GM12878 (cell line): ENCODE results near the gene ELP2. TPM values are rescaled to one million over a fixed set of nuclear protein-coding genes. Genes with fewer than 3 reads are reported as not detected.

ENCODE experiments used
- ATAC-seq: fragments of 200-7000 bp; cut with Tn5 transposase; 3 replicates; pipeline ENCODE4 v1.9.1; 2020; ENCODE audit warnings: mild to moderate bottlenecking, moderate library complexity
- BruUV-seq: library from RNA; stranded (reverse); fragments of 400-500 nt; replicated peaks from 2 replicates; lab custom pipeline; 2021; lab: Mats Ljungman, UMichigan
- CTCF ChIA-PET: fragments of 300-600 bp; sonication (Branson Sonifier 250); formaldehyde crosslinking; extraction: SDS; loops from one replicate; lab custom pipeline; 2021; ENCODE audit warnings: inconsistent platforms; lab: Yijun Ruan, JAX
- POLR2A ChIA-PET: fragments of 350-600 bp; formaldehyde crosslinking; extraction: SDS; loops from one replicate; lab custom pipeline; 2021; ENCODE audit warnings: inconsistent platforms; lab: Charles Lee
- RAD21 ChIA-PET: fragments of 300-600 bp; sonication (Branson Sonifier 250); formaldehyde crosslinking; loops from one replicate; lab custom pipeline; 2023; ENCODE audit warnings: antibody characterized with exemption; ENCODE audit not compliant: unreplicated experiment; lab: Charles Lee
- SMC1A ChIA-PET: fragments of 300-600 bp; sonication (Branson Sonifier 250); formaldehyde crosslinking; loops from one replicate; lab custom pipeline; 2023; ENCODE audit not compliant: unreplicated experiment, uncharacterized antibody; lab: Charles Lee
- DNase-seq: peaks from one replicate; pipeline ENCODE4 v3.0.0-alpha.2; 2011; ENCODE audit warnings: low read depth, low spot score
- FAIRE-seq: peaks from 3 replicates; lab custom pipeline; 2011; peaks lifted over from hg19 to GRCh38; lab: Jason Lieb, UNC
- H2AFZ ChIP-seq: 2 replicates; pipeline ENCODE4 v1.6.0; 2011; ENCODE audit warnings: low read depth, low read length, control low read depth; ENCODE audit not compliant: control insufficient read depth
- H3K27ac ChIP-seq: 2 replicates; pipeline ENCODE4 v1.5.1; 2011; ENCODE audit warnings: control low read depth; ENCODE audit not compliant: control insufficient read depth, insufficient read depth
- H3K27me3 ChIP-seq, 2 experiments: replicated peaks in 1 of 2; 2 replicates each; pipeline versions ENCODE4 v1.6.0 to v1.6.1; 2011; ENCODE audit warnings: low read length in 1 of 2; ENCODE audit not compliant: control insufficient read depth in 2 of 2, insufficient read depth in 2 of 2
- H3K36me3 ChIP-seq, 2 experiments: 2 replicates each; pipeline ENCODE4 v1.5.1; 2011; ENCODE audit warnings: low read length in 1 of 2; ENCODE audit not compliant: control insufficient read depth in 2 of 2, insufficient read depth in 2 of 2
- H3K4me1 ChIP-seq: 2 replicates; pipeline ENCODE4 v1.6.1; 2011; ENCODE audit warnings: mild to moderate bottlenecking, low read length, moderate library complexity, mixed read lengths; ENCODE audit not compliant: control insufficient read depth, insufficient read depth
- H3K4me2 ChIP-seq: 2 replicates; pipeline ENCODE4 v1.6.0; 2011; ENCODE audit warnings: control low read depth; ENCODE audit not compliant: control insufficient read depth, insufficient read depth
- H3K4me3 ChIP-seq: fragments of 200-600 bp; sonication (generic); 2 replicates; pipeline ENCODE4 v1.5.1; 2016
- H3K79me2 ChIP-seq: 2 replicates; pipeline ENCODE4 v1.6.0; 2011; ENCODE audit warnings: low read length; ENCODE audit not compliant: control insufficient read depth, insufficient read depth
- H3K9ac ChIP-seq: 2 replicates; pipeline ENCODE4 v1.8.0; 2011; ENCODE audit warnings: low read length, control low read depth, mixed read lengths; ENCODE audit not compliant: control insufficient read depth, insufficient read depth
- H3K9me3 ChIP-seq: replicated peaks from 3 replicates; pipeline ENCODE4 v1.5.1; 2011; ENCODE audit warnings: mild to moderate bottlenecking, low read length; ENCODE audit not compliant: control insufficient read depth, insufficient read depth
- H4K20me1 ChIP-seq: 2 replicates; pipeline ENCODE4 v1.6.0; 2011; ENCODE audit not compliant: control insufficient read depth, insufficient read depth
- MLLT1 ChIP-seq: fragments of 450-650 bp; IDR thresholded peaks from 2 replicates; pipeline ENCODE4 v1.6.1; 2016; ENCODE audit warnings: mild to moderate bottlenecking
- SMAD1 ChIP-seq: fragments of 450-650 bp; IDR thresholded peaks from 2 replicates; pipeline ENCODE4 v1.6.1; 2018; ENCODE audit warnings: mild to moderate bottlenecking, low read depth; ENCODE audit not compliant: partially characterized antibody
- SPI1 ChIP-seq: IDR thresholded peaks from 2 replicates; pipeline ENCODE4 v1.6.1; 2011; ENCODE audit warnings: low read depth, mild to moderate bottlenecking, low read length, moderate library complexity, borderline replicate concordance; ENCODE audit not compliant: insufficient read depth
- ZNF217 ChIP-seq: fragments of 450-650 bp; IDR thresholded peaks from 2 replicates; pipeline ENCODE4 v1.6.1; 2017; ENCODE audit warnings: antibody characterized with exemption, mild to moderate bottlenecking
- WGBS: methylation state at CpG from one replicate; pipeline ENCODE4 v1.1.6; 2016; ENCODE audit warnings: low lambda C conversion rate; ENCODE audit not compliant: insufficient replicate concordance, insufficient coverage; ENCODE audit errors: missing lambda C conversion rate; 5-methylcytosine and 5-hydroxymethylcytosine counted together
- in situ Hi-C: fragments of 300-500 bp; cut with MboI; formaldehyde crosslinking; loops from 9 replicates; pipeline ENCODE4 v1.14.3; 2018; ENCODE audit warnings: mixed read lengths
- intact Hi-C: fragments of 100-400 bp; cut with micrococcal nuclease; formaldehyde crosslinking; loops from one replicate; pipeline ENCODE4 v1.14.2; 2022; ENCODE audit not compliant: unreplicated experiment
- polyA plus RNA-seq, 11 experiments: library from polyadenylated mRNA; depleted of rRNA in 4 of 11; unstranded in 6 of 11; stranded (reverse) in 5 of 11; fragments of >200 nt; fragmentation: Nextera tagmentation in 4 of 11; fragmentation: Illumina TruSeq in 1 of 11; extraction: Ambion mirVana in 4 of 11; extraction: Trizol in 1 of 11; gene quantifications; 1 replicate in 1 of 11; 2 replicates in 10 of 11; pipeline versions ENCODE4 v1.2.1 to v1.2.3, GENCODE V29; 2011 to 2016; ENCODE audit warnings: inconsistent platforms in 2 of 11, missing spikeins in 2 of 11, low read depth in 1 of 11
- total RNA-seq, 4 experiments: library from RNA; depleted of rRNA in 3 of 4; stranded (reverse); fragments of >200 nt in 3 of 4; fragmentation: Illumina TruSeq in 1 of 4; extraction: Trizol in 1 of 4; gene quantifications; 2 replicates each; pipeline versions ENCODE4 v1.2.1 to v1.2.3, GENCODE V29; 2013 to 2021
- TF ChIP-seq, protein P1 (sequence below): fragments of 450-650 bp; IDR thresholded peaks from 2 replicates; pipeline ENCODE4 v1.6.1; 2017; ENCODE audit warnings: mild to moderate bottlenecking, moderate library complexity
- TF ChIP-seq, protein P2 (sequence below): fragments of 450-650 bp; IDR thresholded peaks from 2 replicates; pipeline ENCODE4 v1.6.1; 2017; ENCODE audit warnings: mild to moderate bottlenecking

ELP2 gene
- total and polyA plus RNA-seq, 10 of the 15 experiments (the other 5 are each of a cell fraction or from before 2014, with no cell fraction given): 56.9 to 134 (median 88.5) TPM

- TF ChIP-seq SMAD1 (peak; percentile 66), ZNF217 (no peak)
- TF ChIP-seq, all 136 proteins: peak for 6
Measured at GRCh38 chr18:36130039-36130831, 536 bp downstream of the ELP2 start (continued).

GRCh38 chr18:36130883-36131653 is 1.4 kb downstream of the ELP2 start:
- in situ Hi-C loops (no loop called here), intact Hi-C loops (no loop called here)
- SMC1A ChIA-PET: interaction anchor here (0.6 to 1.6 kb wide), 8 partner anchors 8 to 640 kb away, joined by 3 to 5 read pairs (median 3); no protein-coding TSS in a partner anchor
- Histone ChIP-seq H3K9me3 (no peaks in the 10 kb centered on the region; the same call in 2 of the 3 replicates), H3K4me1 (peaks cover 7% of the 10 kb centered on the region; the same call in 1 of the 2 replicates), H3K79me2 (peaks cover 73% of the 10 kb centered on the region), H3K4me3 (peak overlapping the region; percentile 85)
- BruUV-seq: no TSS peak
- DNase-seq: no peak
- TF ChIP-seq SPI1: peak; percentile 58; the same call in 1 of the 2 replicates
- TF ChIP-seq, protein P1, sequence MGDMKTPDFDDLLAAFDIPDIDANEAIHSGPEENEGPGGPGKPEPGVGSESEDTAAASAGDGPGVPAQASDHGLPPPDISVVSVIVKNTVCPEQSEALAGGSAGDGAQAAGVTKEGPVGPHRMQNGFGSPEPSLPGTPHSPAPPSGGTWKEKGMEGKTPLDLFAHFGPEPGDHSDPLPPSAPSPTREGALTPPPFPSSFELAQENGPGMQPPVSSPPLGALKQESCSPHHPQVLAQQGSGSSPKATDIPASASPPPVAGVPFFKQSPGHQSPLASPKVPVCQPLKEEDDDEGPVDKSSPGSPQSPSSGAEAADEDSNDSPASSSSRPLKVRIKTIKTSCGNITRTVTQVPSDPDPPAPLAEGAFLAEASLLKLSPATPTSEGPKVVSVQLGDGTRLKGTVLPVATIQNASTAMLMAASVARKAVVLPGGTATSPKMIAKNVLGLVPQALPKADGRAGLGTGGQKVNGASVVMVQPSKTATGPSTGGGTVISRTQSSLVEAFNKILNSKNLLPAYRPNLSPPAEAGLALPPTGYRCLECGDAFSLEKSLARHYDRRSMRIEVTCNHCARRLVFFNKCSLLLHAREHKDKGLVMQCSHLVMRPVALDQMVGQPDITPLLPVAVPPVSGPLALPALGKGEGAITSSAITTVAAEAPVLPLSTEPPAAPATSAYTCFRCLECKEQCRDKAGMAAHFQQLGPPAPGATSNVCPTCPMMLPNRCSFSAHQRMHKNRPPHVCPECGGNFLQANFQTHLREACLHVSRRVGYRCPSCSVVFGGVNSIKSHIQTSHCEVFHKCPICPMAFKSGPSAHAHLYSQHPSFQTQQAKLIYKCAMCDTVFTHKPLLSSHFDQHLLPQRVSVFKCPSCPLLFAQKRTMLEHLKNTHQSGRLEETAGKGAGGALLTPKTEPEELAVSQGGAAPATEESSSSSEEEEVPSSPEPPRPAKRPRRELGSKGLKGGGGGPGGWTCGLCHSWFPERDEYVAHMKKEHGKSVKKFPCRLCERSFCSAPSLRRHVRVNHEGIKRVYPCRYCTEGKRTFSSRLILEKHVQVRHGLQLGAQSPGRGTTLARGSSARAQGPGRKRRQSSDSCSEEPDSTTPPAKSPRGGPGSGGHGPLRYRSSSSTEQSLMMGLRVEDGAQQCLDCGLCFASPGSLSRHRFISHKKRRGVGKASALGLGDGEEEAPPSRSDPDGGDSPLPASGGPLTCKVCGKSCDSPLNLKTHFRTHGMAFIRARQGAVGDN: no peak
- TF ChIP-seq MLLT1: peak; percentile 64
- TF ChIP-seq, protein P2, sequence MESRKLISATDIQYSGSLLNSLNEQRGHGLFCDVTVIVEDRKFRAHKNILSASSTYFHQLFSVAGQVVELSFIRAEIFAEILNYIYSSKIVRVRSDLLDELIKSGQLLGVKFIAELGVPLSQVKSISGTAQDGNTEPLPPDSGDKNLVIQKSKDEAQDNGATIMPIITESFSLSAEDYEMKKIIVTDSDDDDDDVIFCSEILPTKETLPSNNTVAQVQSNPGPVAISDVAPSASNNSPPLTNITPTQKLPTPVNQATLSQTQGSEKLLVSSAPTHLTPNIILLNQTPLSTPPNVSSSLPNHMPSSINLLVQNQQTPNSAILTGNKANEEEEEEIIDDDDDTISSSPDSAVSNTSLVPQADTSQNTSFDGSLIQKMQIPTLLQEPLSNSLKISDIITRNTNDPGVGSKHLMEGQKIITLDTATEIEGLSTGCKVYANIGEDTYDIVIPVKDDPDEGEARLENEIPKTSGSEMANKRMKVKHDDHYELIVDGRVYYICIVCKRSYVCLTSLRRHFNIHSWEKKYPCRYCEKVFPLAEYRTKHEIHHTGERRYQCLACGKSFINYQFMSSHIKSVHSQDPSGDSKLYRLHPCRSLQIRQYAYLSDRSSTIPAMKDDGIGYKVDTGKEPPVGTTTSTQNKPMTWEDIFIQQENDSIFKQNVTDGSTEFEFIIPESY: peak; percentile 41; the same call in 1 of the 2 replicates
- TF ChIP-seq, all 136 proteins: peak for 3
- no peak for ATAC-seq
- WGBS: 90% methylated on average over 26 of the region's 26 CpGs
- Histone ChIP-seq H4K20me1 (no peaks in the 10 kb centered on the region), H3K36me3 (no peaks in the 10 kb centered on the region; a peak in 1 of 4 replicates), H2AFZ (no peak overlapping the region), H3K4me2 (peak overlapping the region; percentile 85), H3K27me3 (no peaks in the 10 kb centered on the region), H3K9ac (peak overlapping the region; percentile 99), H3K27ac (no peak overlapping the region; the same call in 1 of the 2 replicates)
- RAD21 ChIA-PET: interaction anchor here (3.3 kb wide), 1 partner anchor 154 kb away, joined by 11 read pairs; no protein-coding TSS in a partner anchor
- POLR2A ChIA-PET: interaction anchor here (0.6 kb wide), 1 partner anchor 18 kb away, joined by 7 read pairs; no protein-coding TSS in a partner anchor
- no peak for FAIRE-seq
- CTCF ChIA-PET: interaction anchor here (1.5 kb wide), 1 partner anchor 153 kb away, joined by 6 read pairs; no protein-coding TSS in a partner anchor
